A673 (cell line): ENCODE results near the gene CFAP73. TPM values are rescaled to one million over a fixed set of nuclear protein-coding genes. Genes with fewer than 3 reads are reported as not detected.

Source experiments
- BruUV-seq: library from RNA; stranded (reverse); fragments of 400-500 nt; replicated peaks from 2 replicates; lab custom pipeline; 2021; lab: Mats Ljungman, UMichigan
- CTCF ChIA-PET: fragments of 300-600 bp; sonication (Branson Sonifier 250); formaldehyde crosslinking; loops from one replicate; lab custom pipeline; 2022; ENCODE audit warnings: antibody characterized with exemption; lab: Charles Lee
- POLR2A ChIA-PET: fragments of 300-600 bp; sonication (Branson Sonifier 250); formaldehyde crosslinking; loops from one replicate; lab custom pipeline; 2022; ENCODE audit warnings: antibody characterized with exemption; ENCODE audit not compliant: low non-redundant PET; lab: Charles Lee
- DNase-seq: peaks from one replicate; pipeline ENCODE4 v3.0.0-alpha.2; 2015; ENCODE audit warnings: low spot score
- H3K27ac ChIP-seq: fragments of 200-600 bp; sonication (generic); 2 replicates; pipeline ENCODE4 v1.5.1; 2016; ENCODE audit warnings: mixed run types, low read depth, mild to moderate bottlenecking, mixed read lengths, antibody characterized with exemption, low read length; ENCODE audit not compliant: poor library complexity, severe bottlenecking
- H3K27me3 ChIP-seq: fragments of 200-600 bp; sonication (generic); replicated peaks from 2 replicates; pipeline ENCODE4 v1.6.1; 2017; ENCODE audit warnings: mixed run types, low read depth, mild to moderate bottlenecking, mixed read lengths, antibody characterized with exemption, low read length; ENCODE audit not compliant: insufficient read depth, poor library complexity
- H3K36me3 ChIP-seq: fragments of 200-600 bp; sonication (generic); 2 replicates; pipeline ENCODE4 v1.6.1; 2016; ENCODE audit warnings: mixed run types, mild to moderate bottlenecking, mixed read lengths, antibody characterized with exemption, low read length; ENCODE audit not compliant: insufficient read depth, poor library complexity, severe bottlenecking
- H3K4me1 ChIP-seq: fragments of 200-600 bp; sonication (generic); 2 replicates; pipeline ENCODE4 v1.6.1; 2017; ENCODE audit warnings: mixed run types, mild to moderate bottlenecking, mixed read lengths, antibody characterized with exemption, low read length; ENCODE audit not compliant: insufficient read depth, poor library complexity, severe bottlenecking
- H3K4me3 ChIP-seq: fragments of 200-600 bp; sonication (generic); 2 replicates; pipeline ENCODE4 v1.5.1; 2016; ENCODE audit warnings: low read depth, mixed run types, mild to moderate bottlenecking, mixed read lengths, low read length; ENCODE audit not compliant: poor library complexity, severe bottlenecking
- H3K9me3 ChIP-seq: fragments of 200-600 bp; sonication (generic); 2 replicates; pipeline ENCODE4 v1.6.1; 2016; ENCODE audit warnings: mixed run types, low read depth, mild to moderate bottlenecking, mixed read lengths, antibody characterized with exemption, low read length; ENCODE audit not compliant: poor library complexity, severe bottlenecking
- CTCF ChIP-seq: fragments of 300-800, 200-600 bp; sonication (generic); conservative IDR thresholded peaks from 2 replicates; pipeline ENCODE4 v1.5.1; 2017; ENCODE audit warnings: low read depth, mild to moderate bottlenecking, antibody characterized with exemption, low read length, moderate library complexity, mixed read lengths
- EZH2 ChIP-seq: fragments of 200-600 bp; sonication (generic); IDR thresholded peaks from 2 replicates; pipeline ENCODE4 v1.6.1; 2017; ENCODE audit warnings: borderline replicate concordance, low read depth, mild to moderate bottlenecking, mixed read lengths, antibody characterized with exemption, low read length; ENCODE audit not compliant: poor library complexity, severe bottlenecking
- intact Hi-C: fragments of 100-400 bp; cut with micrococcal nuclease; formaldehyde crosslinking; loops from one replicate; pipeline ENCODE4 v1.10.0; 2022; ENCODE audit not compliant: unreplicated experiment
- total RNA-seq: library from RNA; stranded (reverse); gene quantifications from 2 replicates; pipeline ENCODE4 v1.2.3, GENCODE V29; 2021

The CFAP73 gene
- total RNA-seq, 1 experiment from 2014 or later, result not detected

DNA sequence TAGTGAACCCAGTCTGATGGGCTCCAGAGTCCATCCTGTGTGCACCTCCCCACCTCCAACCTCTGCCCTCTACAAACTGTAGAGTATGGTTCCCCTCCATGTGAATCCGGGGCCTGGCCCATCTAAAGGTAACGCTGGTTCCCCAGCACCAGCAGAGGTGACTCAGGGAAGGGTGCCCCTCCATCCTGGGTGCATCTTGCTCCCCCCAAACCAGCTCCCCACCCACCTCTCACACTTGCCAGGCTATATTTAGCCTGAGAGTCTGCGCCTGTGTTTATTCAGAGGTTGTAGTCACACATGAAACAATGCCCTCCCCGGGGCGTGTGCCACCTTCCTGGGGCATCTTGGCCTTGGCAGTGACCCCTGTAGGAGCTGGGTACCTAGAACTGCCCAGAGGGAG, 40.2 kb upstream of the CFAP73 start:
- Histone ChIP-seq H3K4me3 (no peak overlapping the region), H3K27me3 (no peaks in the 10 kb centered on the region), H3K36me3 (no peaks in the 10 kb centered on the region), H3K9me3 (no peaks in the 10 kb centered on the region), H3K4me1 (no peaks in the 10 kb centered on the region), H3K27ac (no peak overlapping the region)
- ChIA-PET CTCF (interaction anchor here (0.7 kb wide), 1 partner anchor 46 kb away, joined by 6 read pairs; no protein-coding TSS in a partner anchor), POLR2A (no interaction called here)
- no peak for TF ChIP-seq CTCF
- no peak for TF ChIP-seq EZH2
- intact Hi-C loops, result no loop called here
- BruUV-seq, result no TSS peak
- no peak for DNase-seq

DNA sequence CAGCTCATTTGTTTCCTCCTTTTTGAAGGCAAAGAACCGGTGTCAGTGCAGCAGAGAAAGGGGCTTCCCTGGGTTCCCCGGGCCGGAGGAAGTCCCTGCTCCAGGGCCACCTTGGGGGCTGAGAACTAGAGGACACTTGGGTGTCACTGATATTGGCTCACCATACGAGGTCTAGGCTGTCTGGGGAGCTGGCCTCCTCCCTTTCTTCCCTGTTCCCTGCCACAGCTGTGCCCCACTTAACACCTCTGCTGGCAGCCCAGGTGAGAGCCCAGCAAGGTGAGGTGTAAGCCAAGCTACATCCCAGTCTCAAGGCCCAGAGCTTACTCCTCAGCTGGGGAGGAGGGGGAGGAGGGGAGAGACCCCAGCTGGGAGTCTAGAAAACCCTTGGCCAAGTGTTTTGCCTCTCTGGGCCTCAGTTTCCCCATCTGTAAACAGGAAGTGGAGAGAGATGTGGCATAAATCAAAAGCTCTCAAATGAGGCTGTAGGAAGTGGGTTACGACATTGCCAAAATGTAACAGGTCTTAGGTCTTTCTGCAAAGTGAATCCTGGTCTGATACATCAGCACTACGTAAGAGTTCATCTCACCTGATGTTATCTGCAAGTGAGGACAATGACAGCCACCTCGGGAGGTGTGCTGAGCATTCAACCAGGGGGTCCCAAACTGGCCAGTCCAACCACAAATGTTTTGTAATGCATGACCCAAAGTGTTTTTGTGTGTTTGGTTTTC, 39.5 kb upstream of the CFAP73 start:
- no peak overlapping the region for H3K27ac ChIP-seq
- H3K4me3 ChIP-seq, result no peak overlapping the region
- H3K36me3 ChIP-seq, result no peaks in the 10 kb centered on the region
- no peak for TF ChIP-seq CTCF
- no peak for TF ChIP-seq EZH2
- BruUV-seq, result no TSS peak
- intact Hi-C loops, result no loop called here
- ChIA-PET POLR2A (no interaction called here), CTCF (no interaction called here)
- no peaks in the 10 kb centered on the region for H3K4me1 ChIP-seq
- H3K27me3 ChIP-seq, result no peaks in the 10 kb centered on the region
- no peaks in the 10 kb centered on the region for H3K9me3 ChIP-seq
- DNase-seq, result no peak

- no peak for TF ChIP-seq CTCF
- TF ChIP-seq EZH2, result no peak
- no peaks in the 10 kb centered on the region for H3K9me3 ChIP-seq
- intact Hi-C loops, result no loop called here
- H3K27me3 ChIP-seq, result no peaks in the 10 kb centered on the region
- no peaks in the 10 kb centered on the region for H3K4me1 ChIP-seq
- ChIA-PET CTCF (no interaction called here), POLR2A (no interaction called here)
- no peaks in the 10 kb centered on the region for H3K36me3 ChIP-seq
- no peak overlapping the region for H3K4me3 ChIP-seq
- no peak overlapping the region for H3K27ac ChIP-seq
- no TSS peak for BruUV-seq
- no peak for DNase-seq
Observed at GRCh38 chr12:113111247-113111646, 38.3 kb upstream of the CFAP73 start.
